Caki2 (cell line): ENCODE data around the gene EFNB3. TPM values are rescaled to one million over a fixed set of nuclear protein-coding genes. Genes with fewer than 3 reads are reported as not detected.

Source experiments
- DNase-seq: peaks from one replicate; pipeline ENCODE4 v3.0.0-alpha.2; 2015; ENCODE audit warnings: low read depth
- in situ Hi-C: cut with HindIII; loops from 2 replicates; pipeline ENCODE4 v1.10.0; 2016; ENCODE audit warnings: low sequenced_read_pairs, low pct_unique_long_range_greater_than_20kb, mixed read lengths
- total RNA-seq: library from RNA; depleted of rRNA; stranded (reverse); fragments of >200 nt; shearing (Covaris generic); gene quantifications from 2 replicates; pipeline ENCODE4 v1.2.3, GENCODE V29; 2014; ENCODE audit warnings: low replicate concordance

Gene EFNB3
- total RNA-seq, 1 experiment from 2014 or later, result not detected

GRCh38 chr17:7695586-7695985 is 9.4 kb upstream of the EFNB3 start:
- in situ Hi-C loops, result no loop called here
- no peak for DNase-seq

- in situ Hi-C loops, result no loop called here
- DNase-seq, result no peak
These were observed 7.0 kb upstream of the EFNB3 start for GRCh38 chr17:7697828-7698588.

GRCh38 chr17:7700510-7700909 is 4.5 kb upstream of the EFNB3 start:
- in situ Hi-C loops, result no loop called here

DNA sequence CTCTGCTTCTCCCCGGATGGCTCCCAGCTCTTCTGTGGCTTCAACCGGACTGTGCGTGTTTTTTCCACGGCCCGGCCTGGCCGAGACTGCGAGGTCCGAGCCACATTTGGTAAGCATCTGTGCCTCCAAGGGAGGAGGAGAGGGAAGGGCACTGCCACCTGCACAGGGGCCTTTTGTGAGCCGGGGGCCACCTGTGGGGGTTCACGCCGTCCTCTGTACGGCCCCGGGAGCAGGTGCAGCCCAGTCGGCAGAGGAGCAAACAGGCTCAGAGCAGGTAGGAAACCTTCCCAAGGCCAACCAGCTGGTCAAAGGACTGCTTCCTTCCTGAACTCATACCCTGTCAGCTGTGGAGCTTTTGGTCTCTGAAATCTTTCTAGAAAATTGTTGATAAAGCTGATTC is 3.3 kb upstream of the EFNB3 start:
- DNase-seq, result no peak
- in situ Hi-C loops, result no loop called here

More at GRCh38 chr17:7700510-7700909, 4.5 kb upstream of the EFNB3 start:
- DNase-seq, result no peak

DNA sequence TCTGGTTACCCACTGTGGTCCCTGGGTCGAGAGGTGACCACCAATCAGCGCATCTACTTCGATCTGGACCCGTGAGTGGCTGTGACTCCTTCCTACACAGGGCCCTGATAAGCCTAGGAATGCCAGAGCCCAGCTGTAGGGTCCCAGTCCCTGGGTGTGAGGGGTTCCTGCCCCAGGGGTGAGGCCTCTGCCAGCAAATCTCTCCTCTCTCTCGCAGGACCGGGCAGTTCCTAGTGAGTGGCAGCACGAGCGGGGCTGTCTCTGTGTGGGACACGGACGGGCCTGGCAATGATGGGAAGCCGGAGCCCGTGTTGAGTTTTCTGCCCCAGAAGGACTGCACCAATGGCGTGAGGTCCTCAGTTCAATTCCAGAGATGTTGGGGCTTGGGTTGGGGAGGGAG is 2.2 kb upstream of the EFNB3 start:
- DNase-seq, result no peak
- in situ Hi-C loops, result no loop called here

GRCh38 chr17:7703584-7704479 is 1.2 kb upstream of the EFNB3 start:
- in situ Hi-C loops, result no loop called here
- DNase-seq, result peak; percentile 67

DNA sequence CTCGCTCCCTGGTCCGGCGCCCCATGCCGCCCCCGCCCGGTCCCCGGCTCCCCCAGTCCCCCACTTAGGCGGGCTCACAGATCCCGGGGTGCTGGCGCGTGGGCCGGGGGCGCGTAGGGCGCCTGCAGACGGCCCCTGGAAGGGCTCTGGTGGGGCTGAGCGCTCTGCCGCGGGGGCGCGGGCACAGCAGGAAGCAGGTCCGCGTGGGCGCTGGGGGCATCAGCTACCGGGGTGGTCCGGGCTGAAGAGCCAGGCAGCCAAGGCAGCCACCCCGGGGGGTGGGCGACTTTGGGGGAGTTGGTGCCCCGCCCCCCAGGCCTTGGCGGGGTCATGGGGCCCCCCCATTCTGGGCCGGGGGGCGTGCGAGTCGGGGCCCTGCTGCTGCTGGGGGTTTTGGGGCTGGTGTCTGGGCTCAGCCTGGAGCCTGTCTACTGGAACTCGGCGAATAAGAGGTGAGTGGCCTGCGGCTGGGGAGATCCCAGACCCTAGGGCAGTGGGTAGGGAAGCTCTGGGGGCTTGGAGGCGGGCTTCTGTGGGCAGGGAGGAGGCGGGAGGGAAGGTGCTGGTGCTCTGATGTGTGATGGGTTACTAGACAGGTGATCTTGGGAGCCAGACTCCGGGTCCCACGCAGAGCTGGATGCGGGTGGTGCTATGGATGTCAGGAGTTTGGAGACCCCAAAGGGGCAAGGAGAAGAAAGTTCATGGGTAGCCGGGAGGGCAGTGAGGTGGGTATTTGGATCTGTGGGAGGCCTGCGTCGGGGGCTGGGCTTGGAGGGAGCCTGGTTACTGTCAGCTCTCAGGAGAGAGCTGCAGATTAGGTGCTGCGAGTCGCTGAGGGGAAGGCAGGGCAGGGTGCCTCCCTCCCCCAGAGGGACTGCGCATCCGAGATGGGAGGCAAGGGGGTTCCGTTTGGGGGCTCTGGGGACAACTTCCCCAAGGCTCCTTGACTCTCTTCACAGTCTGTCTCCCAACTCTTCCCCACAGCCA is 560 bp downstream of the EFNB3 start:
- no peak for DNase-seq
- in situ Hi-C loops, result no loop called here

DNA sequence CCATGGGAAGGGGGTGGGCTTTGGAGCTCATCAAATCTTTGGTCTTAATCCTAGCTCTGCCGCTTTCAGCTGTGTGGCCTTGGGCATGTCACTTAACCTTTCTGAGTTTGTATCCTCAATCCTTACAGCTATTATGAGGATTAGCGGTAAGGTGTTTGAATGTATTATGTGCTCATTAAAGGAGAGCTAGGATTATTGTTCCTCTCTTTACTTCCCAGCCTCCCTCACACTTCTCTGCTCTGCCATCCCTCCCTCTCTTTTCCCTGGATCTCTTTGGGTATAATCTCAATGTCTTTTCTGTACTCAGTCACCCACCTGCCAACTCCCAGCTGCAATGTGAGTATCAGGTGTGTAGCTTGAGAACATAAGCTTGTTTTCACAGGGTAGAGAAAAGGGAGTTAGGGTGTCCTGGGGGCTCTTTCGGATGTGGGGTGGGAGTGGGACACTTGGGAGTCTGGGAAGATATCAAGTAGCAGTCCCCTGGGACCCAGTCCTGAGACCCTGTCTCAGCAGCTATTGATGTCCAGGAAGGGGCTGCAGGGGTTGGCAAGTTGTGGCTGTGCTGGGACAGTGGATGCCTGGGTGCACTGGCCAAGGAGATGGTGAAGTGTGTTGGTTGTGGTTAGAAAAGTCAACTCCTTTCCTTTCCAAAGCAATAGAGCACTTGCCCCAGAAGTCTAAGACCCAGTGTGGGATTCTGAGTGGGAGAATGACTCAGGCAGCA is 1.8 kb downstream of the EFNB3 start:
- in situ Hi-C loops, result no loop called here
- no peak for DNase-seq

DNA sequence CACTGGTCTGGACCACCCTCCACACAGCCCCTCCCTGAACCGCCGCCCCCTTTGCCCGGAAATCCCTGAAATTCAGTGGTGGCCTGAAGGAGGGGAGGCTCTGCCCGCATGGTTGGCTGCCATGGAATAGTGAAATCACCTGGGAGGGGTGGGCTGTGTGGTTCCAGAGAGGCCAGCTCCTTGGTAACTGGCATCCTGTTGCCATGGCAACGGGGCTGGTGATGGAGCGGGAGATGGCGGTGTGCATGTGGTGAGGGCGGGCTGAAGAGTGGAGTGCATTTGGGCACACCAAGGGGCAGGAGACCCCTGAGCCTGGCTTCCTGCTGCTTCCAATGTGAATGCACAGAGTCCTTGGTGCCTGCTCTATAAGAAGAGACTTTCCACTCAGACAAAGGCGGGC is 2.4 kb downstream of the EFNB3 start:
- in situ Hi-C loops, result no loop called here
- no peak for DNase-seq

DNA sequence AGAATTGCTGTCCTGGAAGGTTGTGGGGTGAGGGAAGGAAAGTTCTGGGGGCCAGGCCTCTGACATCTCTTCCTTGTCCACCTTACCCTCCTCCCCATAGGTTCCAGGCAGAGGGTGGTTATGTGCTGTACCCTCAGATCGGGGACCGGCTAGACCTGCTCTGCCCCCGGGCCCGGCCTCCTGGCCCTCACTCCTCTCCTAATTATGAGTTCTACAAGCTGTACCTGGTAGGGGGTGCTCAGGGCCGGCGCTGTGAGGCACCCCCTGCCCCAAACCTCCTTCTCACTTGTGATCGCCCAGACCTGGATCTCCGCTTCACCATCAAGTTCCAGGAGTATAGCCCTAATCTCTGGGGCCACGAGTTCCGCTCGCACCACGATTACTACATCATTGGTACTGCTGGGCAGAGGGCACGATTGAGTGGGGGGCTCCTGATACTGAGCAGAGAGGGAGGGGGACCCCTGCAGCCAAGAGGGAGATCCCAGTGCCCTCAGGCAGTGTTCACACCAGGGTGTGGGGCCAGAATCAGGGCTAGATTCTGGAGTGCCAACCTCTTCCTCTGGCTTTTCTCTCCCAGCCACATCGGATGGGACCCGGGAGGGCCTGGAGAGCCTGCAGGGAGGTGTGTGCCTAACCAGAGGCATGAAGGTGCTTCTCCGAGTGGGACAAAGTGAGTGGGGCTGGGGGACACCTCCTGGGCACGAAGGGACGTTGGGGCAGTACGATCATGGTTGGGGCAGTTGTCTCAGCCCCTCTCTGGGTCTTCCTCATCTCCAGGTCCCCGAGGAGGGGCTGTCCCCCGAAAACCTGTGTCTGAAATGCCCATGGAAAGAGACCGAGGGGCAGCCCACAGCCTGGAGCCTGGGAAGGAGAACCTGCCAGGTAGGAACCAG is 3.1 kb downstream of the EFNB3 start:
- in situ Hi-C loops, result no loop called here
- no peak for DNase-seq

DNA sequence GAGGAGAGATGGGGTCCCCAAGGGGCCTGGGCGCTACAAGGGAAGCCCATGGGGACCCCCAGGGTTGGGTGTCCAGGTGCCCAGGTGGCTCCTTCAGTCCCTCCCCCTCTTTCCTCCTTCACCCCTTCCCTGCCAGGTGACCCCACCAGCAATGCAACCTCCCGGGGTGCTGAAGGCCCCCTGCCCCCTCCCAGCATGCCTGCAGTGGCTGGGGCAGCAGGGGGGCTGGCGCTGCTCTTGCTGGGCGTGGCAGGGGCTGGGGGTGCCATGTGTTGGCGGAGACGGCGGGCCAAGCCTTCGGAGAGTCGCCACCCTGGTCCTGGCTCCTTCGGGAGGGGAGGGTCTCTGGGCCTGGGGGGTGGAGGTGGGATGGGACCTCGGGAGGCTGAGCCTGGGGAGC is 4.0 kb downstream of the EFNB3 start:
- in situ Hi-C loops, result no loop called here
- no peak for DNase-seq

DNA sequence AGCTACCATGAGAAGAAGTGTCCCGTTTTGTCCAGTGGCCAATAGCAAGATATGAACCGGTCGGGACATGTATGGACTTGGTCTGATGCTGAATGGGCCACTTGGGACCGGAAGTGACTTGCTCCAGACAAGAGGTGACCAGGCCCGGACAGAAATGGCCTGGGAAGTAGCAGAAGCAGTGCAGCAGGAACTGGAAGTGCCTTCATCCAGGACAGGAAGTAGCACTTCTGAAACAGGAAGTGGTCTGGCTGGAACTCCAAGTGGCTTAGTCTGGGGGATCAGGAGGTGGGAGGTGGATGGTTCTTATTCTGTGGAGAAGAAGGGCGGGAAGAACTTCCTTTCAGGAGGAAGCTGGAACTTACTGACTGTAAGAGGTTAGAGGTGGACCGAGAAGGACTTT is 5.3 kb downstream of the EFNB3 start:
- in situ Hi-C loops, result no loop called here
- no peak for DNase-seq

DNA sequence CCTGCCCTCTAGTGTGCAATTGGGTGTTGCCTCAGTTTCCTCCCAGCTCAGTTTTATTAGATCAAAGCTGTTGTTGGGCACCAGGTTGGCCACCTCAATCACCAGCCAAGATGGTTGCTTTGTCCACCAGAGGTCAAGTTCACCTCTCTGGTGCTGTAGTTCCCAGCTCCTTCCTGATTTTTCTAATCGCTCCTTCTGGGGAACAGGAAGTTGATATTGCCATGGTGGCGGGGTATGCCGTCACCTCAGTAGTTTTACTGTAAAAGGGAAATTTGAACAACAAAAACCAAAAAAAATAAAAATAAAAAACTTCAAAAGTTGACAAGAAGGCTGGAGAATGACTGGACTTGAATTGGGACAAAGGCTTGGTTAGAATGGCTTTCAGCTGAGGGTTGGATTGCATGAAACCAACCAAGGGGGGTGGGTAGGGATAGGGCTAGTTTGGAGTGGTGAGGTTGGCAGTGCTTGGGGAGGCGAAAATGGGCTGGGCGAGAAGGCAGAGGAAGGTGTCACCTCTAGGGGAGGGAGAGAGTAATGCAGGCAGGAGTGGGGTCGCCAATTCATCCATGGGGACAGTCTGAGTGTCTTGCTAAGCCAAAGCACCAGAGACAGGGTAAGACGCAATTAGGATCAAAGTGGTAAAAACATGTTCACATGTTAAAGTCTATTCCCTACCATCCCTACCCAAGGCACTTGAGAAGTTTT is 6.2 kb downstream of the EFNB3 start:
- no peak for DNase-seq

DNA sequence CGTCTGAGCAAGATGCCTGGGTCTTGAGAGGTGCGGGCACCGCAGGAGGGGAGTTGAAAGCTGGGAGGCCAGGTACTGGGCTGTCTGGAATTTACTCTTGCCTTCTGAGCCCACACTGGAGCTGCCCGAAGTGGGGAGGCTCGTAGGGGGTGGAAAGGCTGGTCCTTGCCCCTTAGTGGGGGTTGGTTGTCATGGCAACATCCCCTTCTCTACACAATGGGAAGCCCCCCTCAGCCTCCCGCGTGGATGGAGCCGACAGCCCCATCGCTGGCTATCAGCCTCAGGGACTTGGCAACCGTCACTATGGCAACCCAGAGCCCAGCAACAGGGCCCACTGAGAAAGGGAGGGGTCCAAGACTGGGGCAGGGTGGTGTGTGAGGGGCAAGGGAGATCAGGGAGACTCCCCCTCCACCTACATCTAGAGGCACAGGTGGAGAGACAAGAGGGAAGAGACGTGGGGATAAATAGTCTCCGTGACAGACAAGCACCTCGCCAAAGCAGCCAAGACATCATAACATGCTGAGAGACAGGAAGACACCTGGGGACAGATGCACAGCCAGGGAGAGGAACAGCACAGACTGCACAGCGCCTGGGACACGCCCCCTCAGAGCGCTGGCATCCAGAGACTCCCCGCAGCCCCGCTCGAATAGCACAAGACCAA is 7.2 kb downstream of the EFNB3 start:
- no peak for DNase-seq
- in situ Hi-C loops, result no loop called here

More for the DNA sequence above, 6.2 kb downstream of the EFNB3 start:
- in situ Hi-C loops, result no loop called here

GRCh38 chr17:7713782-7714181 is 8.8 kb downstream of the EFNB3 start:
- in situ Hi-C loops, result no loop called here
- no peak for DNase-seq
